BJ (cell line): Measurements from ENCODE around the gene TTBK1. TPM values are rescaled to one million over a fixed set of nuclear protein-coding genes. Genes with fewer than 3 reads are reported as not detected.

Source experiments
- CTCF ChIA-PET: fragments of 350-600 bp; formaldehyde crosslinking; extraction: SDS; loops from one replicate; lab custom pipeline; 2021; ENCODE audit warnings: antibody characterized with exemption, inconsistent platforms; lab: Yijun Ruan, JAX
- POLR2A ChIA-PET: fragments of 300-600 bp; sonication (Branson Sonifier 250); formaldehyde crosslinking; extraction: SDS; loops from one replicate; lab custom pipeline; 2021; ENCODE audit warnings: antibody characterized with exemption; lab: Charles Lee
- DNase-seq: peaks from one replicate; pipeline ENCODE4 v3.0.0-alpha.2; 2011; ENCODE audit warnings: low read depth
- H3K27me3 ChIP-seq: 2 replicates; pipeline ENCODE4 v1.6.0; 2011; ENCODE audit warnings: low read length; ENCODE audit not compliant: control insufficient read depth, insufficient read depth
- H3K36me3 ChIP-seq: 2 replicates; pipeline ENCODE4 v1.5.1; 2011; ENCODE audit warnings: low read length; ENCODE audit not compliant: control insufficient read depth, insufficient read depth
- H3K4me3 ChIP-seq: 2 replicates; pipeline ENCODE4 v1.5.1; 2011; ENCODE audit warnings: low read depth, mild to moderate bottlenecking, control low read depth, low read length
- CTCF ChIP-seq: IDR thresholded peaks from 2 replicates; pipeline ENCODE4 v1.5.1; 2011; ENCODE audit warnings: low read depth, mild to moderate bottlenecking, control low read depth, inconsistent platforms, low read length, moderate library complexity; ENCODE audit not compliant: insufficient read depth
- polyA plus RNA-seq: library from polyadenylated mRNA; depleted of rRNA; stranded (reverse); fragments of >200 nt; gene quantifications from 2 replicates; pipeline ENCODE4 v1.2.3, GENCODE V29; 2011

The TTBK1 gene
- polyA plus RNA-seq, 1 experiment, result not detected

GRCh38 chr6:43271103-43271815 is 28.0 kb downstream of the TTBK1 start:
- DNase-seq, result no peak
- ChIA-PET CTCF (interaction anchor here (1.6 to 2.8 kb wide), 2 partner anchors 42 to 64 kb away, joined by 4 to 12 read pairs; partner anchors contain the start of gene DNPH1), POLR2A (no interaction called here)
- TF ChIP-seq CTCF, result no peak
- Histone ChIP-seq H3K4me3 (no peak overlapping the region), H3K36me3 (no peaks in the 10 kb centered on the region), H3K27me3 (peaks cover 46% of the 10 kb centered on the region)

GRCh38 chr6:43271944-43272343 is 28.7 kb downstream of the TTBK1 start:
- ChIA-PET POLR2A (no interaction called here), CTCF (interaction anchor here (1.6 to 2.8 kb wide), 2 partner anchors 43 to 63 kb away, joined by 4 to 12 read pairs; partner anchors contain the start of gene DNPH1)
- Histone ChIP-seq H3K36me3 (no peaks in the 10 kb centered on the region), H3K4me3 (no peak overlapping the region), H3K27me3 (peaks cover 52% of the 10 kb centered on the region)
- no peak for TF ChIP-seq CTCF
- no peak for DNase-seq

GRCh38 chr6:43273707-43274106 is 30.4 kb downstream of the TTBK1 start:
- ChIA-PET POLR2A (no interaction called here), CTCF (no interaction called here)
- Histone ChIP-seq H3K27me3 (peaks cover 42% of the 10 kb centered on the region), H3K36me3 (no peaks in the 10 kb centered on the region), H3K4me3 (no peak overlapping the region)
- DNase-seq, result no peak
- TF ChIP-seq CTCF, result no peak

- ChIA-PET CTCF (no interaction called here), POLR2A (no interaction called here)
- Histone ChIP-seq H3K36me3 (no peaks in the 10 kb centered on the region), H3K27me3 (peaks cover 38% of the 10 kb centered on the region), H3K4me3 (no peak overlapping the region)
- TF ChIP-seq CTCF, result no peak
- no peak for DNase-seq
Measured at GRCh38 chr6:43274127-43274915, 31.0 kb downstream of the TTBK1 start.

GRCh38 chr6:43274916-43275597 is 31.8 kb downstream of the TTBK1 start:
- no peak for TF ChIP-seq CTCF
- peak overlapping the region; percentile 30 for H3K4me3 ChIP-seq
- no peak for DNase-seq
- no peaks in the 10 kb centered on the region for H3K36me3 ChIP-seq
- ChIA-PET CTCF (interaction anchor here (1.0 kb wide), 1 partner anchor 221 kb away, joined by 3 read pairs; no protein-coding TSS in a partner anchor), POLR2A (no interaction called here)
- peaks cover 37% of the 10 kb centered on the region for H3K27me3 ChIP-seq
